ENCODE measurements around the gene SUSD1. TPM values are rescaled to one million over a fixed set of nuclear protein-coding genes. Genes with fewer than 3 reads are reported as not detected.

SUSD1 gene
- total and polyA plus RNA-seq, 9 of the 15 experiments (the other 6 are each of a cell fraction or from before 2014, with no cell fraction given): 10.9 to 44.4 (median 36.1) TPM

DNA sequence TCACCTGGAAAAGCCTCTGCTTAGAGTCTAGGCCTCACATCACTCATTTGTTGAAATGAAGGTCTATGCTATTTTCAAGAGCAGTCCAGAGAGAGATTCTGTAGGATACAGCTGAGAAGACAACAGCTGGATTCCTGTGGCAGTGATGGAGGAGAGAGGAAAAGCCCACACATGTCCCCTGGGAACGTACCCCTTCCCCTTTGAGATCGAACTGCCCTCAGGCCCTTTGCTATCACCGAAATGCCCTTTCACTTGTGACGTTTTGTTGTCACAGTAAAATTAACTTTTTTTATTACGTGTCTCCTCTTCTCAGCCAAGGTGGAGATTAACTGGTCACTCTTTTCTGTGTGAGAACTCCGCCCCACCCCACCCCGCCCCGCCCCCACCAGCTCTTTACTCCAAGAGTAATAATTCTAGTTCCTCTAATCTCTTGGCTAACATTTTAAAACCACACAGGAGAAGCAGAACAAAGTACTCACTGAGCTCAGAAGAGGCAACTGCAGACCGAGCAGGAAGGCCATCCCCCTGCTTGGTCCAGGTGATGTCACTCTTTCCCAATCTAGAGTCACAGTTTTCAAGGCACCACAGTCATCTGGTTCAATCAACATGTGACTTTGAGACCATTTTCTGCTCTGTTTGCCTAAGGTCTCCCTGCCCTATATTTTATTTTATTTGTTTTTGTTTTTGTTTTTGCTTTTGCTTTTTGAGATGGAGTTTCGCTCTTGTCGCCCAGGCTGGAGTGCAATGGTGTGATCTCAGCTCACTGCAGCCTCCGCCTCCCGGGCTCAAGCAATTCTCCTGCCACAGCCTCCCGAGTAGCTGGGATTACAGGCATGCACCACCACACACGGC, 105.6 kb downstream of the SUSD1 start (continued):
- TF ChIP-seq, protein P1, sequence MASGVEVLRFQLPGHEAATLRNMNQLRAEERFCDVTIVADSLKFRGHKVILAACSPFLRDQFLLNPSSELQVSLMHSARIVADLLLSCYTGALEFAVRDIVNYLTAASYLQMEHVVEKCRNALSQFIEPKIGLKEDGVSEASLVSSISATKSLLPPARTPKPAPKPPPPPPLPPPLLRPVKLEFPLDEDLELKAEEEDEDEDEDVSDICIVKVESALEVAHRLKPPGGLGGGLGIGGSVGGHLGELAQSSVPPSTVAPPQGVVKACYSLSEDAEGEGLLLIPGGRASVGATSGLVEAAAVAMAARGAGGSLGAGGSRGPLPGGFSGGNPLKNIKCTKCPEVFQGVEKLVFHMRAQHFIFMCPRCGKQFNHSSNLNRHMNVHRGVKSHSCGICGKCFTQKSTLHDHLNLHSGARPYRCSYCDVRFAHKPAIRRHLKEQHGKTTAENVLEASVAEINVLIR (CRISPR knock-in tag; IDR thresholded peaks at IDR 0.05): 0 out of 2 replicates have a peak, but pooled peaks have one; percentile 6
- TF ChIP-seq TRIM28 (IDR thresholded peaks at IDR 0.05) (peak; percentile 31; the same call in 1 of the 2 replicates), RCOR1 (IDR thresholded peaks at IDR 0.05; ENCODE audit: borderline replicate concordance in 1 of 2, low read depth in 2 of 2, low read length in 2 of 2) (peak in 1 of 2 experiments; percentile 68; a peak in 1 of 4 replicates), CEBPB (tag; IDR thresholded peaks at IDR 0.05) (peak; percentile 69; the same call in 1 of the 2 replicates)

DNA sequence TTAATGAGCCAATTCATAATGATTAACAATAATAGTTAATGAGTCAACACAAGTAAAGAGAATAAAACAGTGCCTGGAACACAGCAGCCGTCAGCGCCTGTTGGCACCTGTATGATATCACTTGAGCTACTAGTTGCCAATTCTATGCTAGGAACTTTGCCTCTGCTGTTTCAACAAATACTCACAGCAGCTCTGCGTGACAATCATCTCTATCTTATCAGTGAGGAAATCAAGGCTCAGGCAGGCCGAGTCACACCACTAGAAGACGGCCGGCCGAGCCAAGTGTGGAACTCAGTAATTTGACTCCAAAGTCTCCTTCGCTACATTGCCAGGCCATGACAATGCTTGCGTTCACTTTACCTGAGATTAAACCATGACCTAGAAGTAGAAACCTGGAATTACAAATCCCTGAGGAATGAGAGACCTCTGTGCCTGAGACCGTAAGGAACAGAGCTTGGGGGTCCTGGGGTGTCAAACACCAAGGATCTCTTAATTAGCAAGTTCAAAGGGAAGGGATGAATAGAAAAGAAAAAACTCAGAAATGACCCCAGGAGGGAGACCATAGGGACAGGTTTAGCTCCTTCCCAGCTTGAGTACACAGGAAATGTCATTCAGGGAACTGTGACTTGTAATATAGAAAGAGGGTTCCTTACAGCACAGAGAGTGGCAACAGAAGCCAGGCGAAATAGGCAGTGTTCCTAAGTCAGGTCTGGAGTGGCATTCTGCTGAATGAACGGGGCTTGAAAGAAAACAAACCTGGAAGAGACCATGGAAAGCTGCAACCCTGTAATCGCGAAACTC, 109.1 kb downstream of the SUSD1 start:
- Histone ChIP-seq H3K36me3 (ENCODE audit: control insufficient read depth, insufficient read depth, low read length) (peaks cover 75% of the 10 kb centered on the region), H3K79me2 (ENCODE audit: control insufficient read depth, insufficient read depth, low read length) (peaks cover 4% of the 10 kb centered on the region; the same call in 1 of the 3 replicates), H3K9me3 (replicated peaks; ENCODE audit: control insufficient read depth, insufficient read depth, low read depth, low read length) (no peaks in the 10 kb centered on the region), H3K27ac (ENCODE audit: extremely low read depth, low read depth, low read length) (peak overlapping the region; percentile 24; the same call in 2 of the 3 replicates), H3K9me1 (ENCODE audit: control insufficient read depth, insufficient read depth, low read length) (no peaks in the 10 kb centered on the region), H3K4me3 (no peak overlapping the region), H3K4me1 (replicated peaks in 1 of 2; ENCODE audit: control insufficient read depth in 2 of 2, insufficient read depth in 2 of 2, low read length in 2 of 2) (peaks cover 13 to 46% of the 10 kb centered on the region in 2 experiments), H3K9ac (ENCODE audit: insufficient read depth in 1 of 2, low read depth in 2 of 2, low read length in 2 of 2) (no peak overlapping the region), H4K20me1 (replicated peaks; ENCODE audit: control insufficient read depth, insufficient read depth, low read length) (no peaks in the 10 kb centered on the region), H2AFZ (ENCODE audit: low read depth, low read length) (no peak overlapping the region), H3K27me3 (ENCODE audit: control insufficient read depth in 2 of 2, insufficient read depth in 2 of 2, low read length in 2 of 2) (no peaks in the 10 kb centered on the region), H3K4me2 (ENCODE audit: insufficient read depth, low read length) (no peak overlapping the region; the same call in 1 of the 2 replicates)
- CTCF ChIA-PET (ENCODE audit: low intra/inter-chr PET ratio): no interaction called here
- POLR2A ChIA-PET: interaction anchor here (0.6 kb wide), 2 partner anchors 8 to 72 kb away, joined by 3 read pairs; no protein-coding TSS in a partner anchor
- in situ Hi-C loops (cut with MboI): no loop called here
- intact Hi-C loops (cut with micrococcal nuclease): no loop called here
- ATAC-seq (no peak), FAIRE-seq (no peak), DNase-seq (ENCODE audit: extremely low read depth in 1 of 4, low spot score in 3 of 4) (peak in 1 of 4 experiments; percentile 29)
- no TSS peak for BruUV-seq (replicated peaks)
- 55% methylated on average over 14 of the region's 14 CpGs for WGBS (ENCODE audit: insufficient coverage, low coverage, missing lambda C conversion rate)
- no peak for TF ChIP-seq NCOR1 (IDR thresholded peaks at IDR 0.05)
- no peak for TF ChIP-seq DMBX1 (CRISPR knock-in tag; IDR thresholded peaks at IDR 0.05; ENCODE audit: borderline replicate concordance)
- TF ChIP-seq SREBF1 (IDR thresholded peaks at IDR 0.05; ENCODE audit: borderline replicate concordance, low read depth, low read length): peak; percentile 69; the same call in 1 of the 2 replicates
- no peak for TF ChIP-seq ZBTB17 (CRISPR knock-in tag; IDR thresholded peaks at IDR 0.05)
- TF ChIP-seq, protein P2, sequence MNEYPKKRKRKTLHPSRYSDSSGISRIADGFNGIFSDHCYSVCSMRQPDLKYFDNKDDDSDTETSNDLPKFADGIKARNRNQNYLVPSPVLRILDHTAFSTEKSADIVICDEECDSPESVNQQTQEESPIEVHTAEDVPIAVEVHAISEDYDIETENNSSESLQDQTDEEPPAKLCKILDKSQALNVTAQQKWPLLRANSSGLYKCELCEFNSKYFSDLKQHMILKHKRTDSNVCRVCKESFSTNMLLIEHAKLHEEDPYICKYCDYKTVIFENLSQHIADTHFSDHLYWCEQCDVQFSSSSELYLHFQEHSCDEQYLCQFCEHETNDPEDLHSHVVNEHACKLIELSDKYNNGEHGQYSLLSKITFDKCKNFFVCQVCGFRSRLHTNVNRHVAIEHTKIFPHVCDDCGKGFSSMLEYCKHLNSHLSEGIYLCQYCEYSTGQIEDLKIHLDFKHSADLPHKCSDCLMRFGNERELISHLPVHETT (CRISPR knock-in tag; conservative IDR thresholded peaks at IDR 0.05 in 1 of 2, IDR thresholded peaks at IDR 0.05 in 1 of 2): peak in 1 of 2 experiments; percentile 39; a peak in 1 of 4 replicates
- TF ChIP-seq, protein P3, sequence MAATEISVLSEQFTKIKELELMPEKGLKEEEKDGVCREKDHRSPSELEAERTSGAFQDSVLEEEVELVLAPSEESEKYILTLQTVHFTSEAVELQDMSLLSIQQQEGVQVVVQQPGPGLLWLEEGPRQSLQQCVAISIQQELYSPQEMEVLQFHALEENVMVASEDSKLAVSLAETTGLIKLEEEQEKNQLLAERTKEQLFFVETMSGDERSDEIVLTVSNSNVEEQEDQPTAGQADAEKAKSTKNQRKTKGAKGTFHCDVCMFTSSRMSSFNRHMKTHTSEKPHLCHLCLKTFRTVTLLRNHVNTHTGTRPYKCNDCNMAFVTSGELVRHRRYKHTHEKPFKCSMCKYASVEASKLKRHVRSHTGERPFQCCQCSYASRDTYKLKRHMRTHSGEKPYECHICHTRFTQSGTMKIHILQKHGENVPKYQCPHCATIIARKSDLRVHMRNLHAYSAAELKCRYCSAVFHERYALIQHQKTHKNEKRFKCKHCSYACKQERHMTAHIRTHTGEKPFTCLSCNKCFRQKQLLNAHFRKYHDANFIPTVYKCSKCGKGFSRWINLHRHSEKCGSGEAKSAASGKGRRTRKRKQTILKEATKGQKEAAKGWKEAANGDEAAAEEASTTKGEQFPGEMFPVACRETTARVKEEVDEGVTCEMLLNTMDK (IDR thresholded peaks at IDR 0.05; ENCODE audit: borderline replicate concordance, insufficient read depth, low read depth, low read length, poor library complexity, severe bottlenecking): no peak
- TF ChIP-seq, protein P4, sequence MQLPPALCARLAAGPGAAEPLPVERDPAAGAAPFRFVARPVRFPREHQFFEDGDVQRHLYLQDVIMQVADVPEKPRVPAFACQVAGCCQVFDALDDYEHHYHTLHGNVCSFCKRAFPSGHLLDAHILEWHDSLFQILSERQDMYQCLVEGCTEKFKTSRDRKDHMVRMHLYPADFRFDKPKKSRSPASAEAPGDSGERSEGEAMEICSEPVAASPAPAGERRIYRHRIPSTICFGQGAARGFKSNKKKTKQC (CRISPR knock-in tag; IDR thresholded peaks at IDR 0.05): no peak

Data from K562 (cell line).